Measurements from ENCODE around the gene DCAF8. TPM values are rescaled to one million over a fixed set of nuclear protein-coding genes. Genes with fewer than 3 reads are reported as not detected.

Gene DCAF8
- total and polyA plus RNA-seq, 2 donors (not counting 3 experiments of a cell fraction or from before 2014, with no cell fraction given) = 85.5 to 106 TPM

GRCh38 chr1:160284782-160285344, 22.5 kb upstream of the DCAF8 start, which contains the start of gene PEX19:
TSS of gene PEX19 (minus strand) at chr1:160285133. CDS start at chr1:160285124, 9 bp downstream.
- H3K27ac ChIP-seq (ENCODE audit: insufficient read depth, low read depth, low read length) = peak within 1 kb of the TSS; percentile 45
- TF ChIP-seq, protein P1, sequence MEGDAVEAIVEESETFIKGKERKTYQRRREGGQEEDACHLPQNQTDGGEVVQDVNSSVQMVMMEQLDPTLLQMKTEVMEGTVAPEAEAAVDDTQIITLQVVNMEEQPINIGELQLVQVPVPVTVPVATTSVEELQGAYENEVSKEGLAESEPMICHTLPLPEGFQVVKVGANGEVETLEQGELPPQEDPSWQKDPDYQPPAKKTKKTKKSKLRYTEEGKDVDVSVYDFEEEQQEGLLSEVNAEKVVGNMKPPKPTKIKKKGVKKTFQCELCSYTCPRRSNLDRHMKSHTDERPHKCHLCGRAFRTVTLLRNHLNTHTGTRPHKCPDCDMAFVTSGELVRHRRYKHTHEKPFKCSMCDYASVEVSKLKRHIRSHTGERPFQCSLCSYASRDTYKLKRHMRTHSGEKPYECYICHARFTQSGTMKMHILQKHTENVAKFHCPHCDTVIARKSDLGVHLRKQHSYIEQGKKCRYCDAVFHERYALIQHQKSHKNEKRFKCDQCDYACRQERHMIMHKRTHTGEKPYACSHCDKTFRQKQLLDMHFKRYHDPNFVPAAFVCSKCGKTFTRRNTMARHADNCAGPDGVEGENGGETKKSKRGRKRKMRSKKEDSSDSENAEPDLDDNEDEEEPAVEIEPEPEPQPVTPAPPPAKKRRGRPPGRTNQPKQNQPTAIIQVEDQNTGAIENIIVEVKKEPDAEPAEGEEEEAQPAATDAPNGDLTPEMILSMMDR (IDR thresholded peaks at IDR 0.05; ENCODE audit: extremely low read depth in 1 of 2, insufficient read depth in 1 of 2, low read depth in 1 of 2, low read length in 2 of 2) = no peak
- no peak for TF ChIP-seq GATA2 (IDR thresholded peaks at IDR 0.05; ENCODE audit: insufficient read depth, insufficient read length, low read depth, low read length)
- TF ChIP-seq POLR2A (IDR thresholded peaks at IDR 0.05; ENCODE audit: low read depth, low read length) = peak; percentile 87
- no peak for TF ChIP-seq MAX (IDR thresholded peaks at IDR 0.05; ENCODE audit: insufficient read depth, insufficient read length)
- TF ChIP-seq FOS (IDR thresholded peaks at IDR 0.05; ENCODE audit: borderline replicate concordance, insufficient read depth, low read length) = no peak
- TF ChIP-seq EZH2 (IDR thresholded peaks at IDR 0.05; ENCODE audit: borderline replicate concordance, low read depth, low read length, severe bottlenecking) = no peak
- TF ChIP-seq POLR2AphosphoS5 (IDR thresholded peaks at IDR 0.05; ENCODE audit: insufficient read depth, low read depth, low read length) = peak; percentile 75
- no peaks in the 10 kb centered on the region for H4K20me1 ChIP-seq (replicated peaks; ENCODE audit: control insufficient read depth, extremely low read depth, insufficient read depth, low read length)
- CTCF ChIA-PET = interaction anchor here (0.7 to 2.7 kb wide), 13 partner anchors 13 to 199 kb away, joined by 3 to 33 read pairs (median 7); partner anchors contain the start of genes CASQ1 and DCAF8
- no peaks in the 10 kb centered on the region for H3K27me3 ChIP-seq (ENCODE audit: control insufficient read depth in 2 of 2, insufficient read depth in 2 of 2, low read length in 2 of 2)
- H3K9me3 ChIP-seq (replicated peaks; ENCODE audit: control insufficient read depth, insufficient read depth, low read length) = no peaks in the 10 kb centered on the region
- DNase-seq (ENCODE audit: low read depth, low spot score) (peak; percentile 95), FAIRE-seq (peak; percentile 85)
- intact Hi-C loops (cut with micrococcal nuclease) = loop anchor here (1.0 to 5.0 kb wide), 5 partner anchors 24 to 184 kb away; partner anchors contain the start of genes COPA and NCSTN
- dilution Hi-C loops (cut with MboI; ENCODE audit: extremely low pct_ligation_motif_present, low sequenced_read_pairs) = no loop called here
- POLR2A ChIA-PET = interaction anchor here (0.9 to 2.1 kb wide), 2 partner anchors 23 to 24 kb away, joined by 3 to 7 read pairs; partner anchors contain the start of gene DCAF8
- peak within 1 kb of the TSS; percentile 65 to 83 (median 72) for H3K4me3 ChIP-seq (replicated peaks in 1 of 3; ENCODE audit: insufficient read depth in 1 of 3, low read depth in 1 of 3, low read length in 3 of 3)
- H3K9me1 ChIP-seq (replicated peaks; ENCODE audit: control insufficient read depth, extremely low read depth, insufficient read depth, low read length) = no peaks in the 10 kb centered on the region
- peaks cover 14 to 25% of the 10 kb centered on the region in 2 experiments for H3K36me3 ChIP-seq (ENCODE audit: control insufficient read depth in 2 of 2, extremely low read depth in 1 of 2, insufficient read depth in 2 of 2, low read length in 2 of 2)
- H3K4me1 ChIP-seq (ENCODE audit: control insufficient read depth, extremely low read depth, insufficient read depth, low read length) = peaks cover 9% of the 10 kb centered on the region
- H3K4me2 ChIP-seq (ENCODE audit: insufficient read depth, low read length) = peak within 1 kb of the TSS; percentile 86
- BruUV-seq (replicated peaks) = no TSS peak
- H2AFZ ChIP-seq (ENCODE audit: low read depth, low read length) = peak within 1 kb of the TSS; percentile 60
- H3K79me2 ChIP-seq (ENCODE audit: control insufficient read depth, insufficient read depth, low read length) = peaks cover 15% of the 10 kb centered on the region
- peak within 1 kb of the TSS; percentile 90 for H3K9ac ChIP-seq (replicated peaks; ENCODE audit: extremely low read depth, insufficient read depth, low read length)

Data from endothelial cell of umbilical vein (primary cell).